ENCODE results near the gene CGB5. TPM values are rescaled to one million over a fixed set of nuclear protein-coding genes. Genes with fewer than 3 reads are reported as not detected.

CGB5 gene
- total and polyA plus RNA-seq, 9 of the 15 experiments (the other 6 are each of a cell fraction or from before 2014, with no cell fraction given), result not detected

- TF ChIP-seq UBTF (IDR thresholded peaks at IDR 0.05; ENCODE audit: borderline replicate concordance in 1 of 2, low read depth in 2 of 2, low read length in 2 of 2) (0 out of 4 replicates have a peak, but pooled peaks of 1 of the 2 experiments have one; percentile 71), NUFIP1 (IDR thresholded peaks at IDR 0.05; ENCODE audit: partially characterized antibody) (no peak), KLF16 (IDR thresholded peaks at IDR 0.05) (no peak), SUPT5H (IDR thresholded peaks at IDR 0.05) (no peak), ZNF318 (IDR thresholded peaks at IDR 0.05; ENCODE audit: borderline replicate concordance in 1 of 2, low read depth in 1 of 2) (no peak), HCFC1 (IDR thresholded peaks at IDR 0.05; ENCODE audit: low read depth, low read length) (0 out of 2 replicates have a peak, but pooled peaks have one; percentile 20), HDAC1 (IDR thresholded peaks at IDR 0.05) (peak in 1 of 2 experiments; percentile 45; a peak in 1 of 4 replicates), KLF10 (CRISPR knock-in tag; IDR thresholded peaks at IDR 0.05) (no peak), KLF1 (tag; IDR thresholded peaks at IDR 0.05) (no peak), BCOR (IDR thresholded peaks at IDR 0.05) (peak; percentile 28; the same call in 1 of the 2 replicates), TSC22D4 (tag; IDR thresholded peaks at IDR 0.05) (no peak), MTA3 (IDR thresholded peaks at IDR 0.05; ENCODE audit: borderline replicate concordance) (peak; percentile 64; the same call in 1 of the 2 replicates), L3MBTL2 (IDR thresholded peaks at IDR 0.05) (peak; percentile 65; the same call in 1 of the 2 replicates), PPARD (CRISPR knock-in tag; IDR thresholded peaks at IDR 0.05) (no peak), CXXC5 (CRISPR knock-in tag; IDR thresholded peaks at IDR 0.05) (peak; percentile 64), TEAD4 (IDR thresholded peaks at IDR 0.05; ENCODE audit: low read length) (no peak), TEAD4 (CRISPR knock-in tag; IDR thresholded peaks at IDR 0.05; ENCODE audit: borderline replicate concordance) (no peak)
Measured at GRCh38 chr19:49056101-49056901, 12.7 kb downstream of the CGB5 start (continued).

Measured in K562 (cell line).